ENCODE measurements around the gene CDKN2D. TPM values are rescaled to one million over a fixed set of nuclear protein-coding genes. Genes with fewer than 3 reads are reported as not detected.

CDKN2D gene
- total and polyA plus RNA-seq, 2 donors = 40.3 to 42.3 TPM

DNA sequence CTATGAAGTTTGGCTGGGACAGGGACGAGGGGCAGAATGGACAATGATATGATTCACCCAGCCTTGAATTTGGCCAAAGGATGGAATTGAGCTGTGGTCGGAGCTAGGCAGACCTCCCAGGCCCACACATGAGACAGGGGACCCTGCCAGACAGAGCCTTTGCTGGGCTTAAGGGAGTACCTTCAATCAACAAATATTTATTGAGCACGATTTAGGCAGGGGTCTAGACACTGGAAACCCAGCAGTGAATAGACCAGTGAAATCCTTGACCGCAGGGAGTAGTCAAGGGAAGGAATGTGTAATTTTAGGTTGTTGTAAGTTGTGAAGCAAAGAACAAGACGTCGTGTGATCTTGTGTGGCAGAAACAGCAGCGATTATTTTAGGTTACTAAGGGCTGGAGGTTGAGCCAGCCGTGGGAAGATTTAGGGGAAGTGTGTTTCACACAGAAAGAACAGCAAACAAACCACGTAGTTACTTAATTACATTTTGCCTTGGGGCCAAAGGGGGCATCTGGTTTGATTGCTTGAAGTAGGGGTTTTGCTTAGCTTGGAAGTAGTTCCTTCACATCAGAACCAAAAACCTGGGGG lies 35.2 kb upstream of the CDKN2D start:
- DNase-seq (ENCODE audit: low read depth in 6 of 9, low spot score in 9 of 9) = peak in 6 of 9 donors; percentile 20 to 73 (median 30)
- H3K4me1 ChIP-seq (ENCODE audit: control insufficient read depth in 2 of 2, insufficient read depth in 2 of 2, low read length in 2 of 2) = peaks cover 10 to 28% of the 10 kb centered on the region in 2 donors
- 16% methylated on average over 9 of the region's 9 CpGs for WGBS

DNA sequence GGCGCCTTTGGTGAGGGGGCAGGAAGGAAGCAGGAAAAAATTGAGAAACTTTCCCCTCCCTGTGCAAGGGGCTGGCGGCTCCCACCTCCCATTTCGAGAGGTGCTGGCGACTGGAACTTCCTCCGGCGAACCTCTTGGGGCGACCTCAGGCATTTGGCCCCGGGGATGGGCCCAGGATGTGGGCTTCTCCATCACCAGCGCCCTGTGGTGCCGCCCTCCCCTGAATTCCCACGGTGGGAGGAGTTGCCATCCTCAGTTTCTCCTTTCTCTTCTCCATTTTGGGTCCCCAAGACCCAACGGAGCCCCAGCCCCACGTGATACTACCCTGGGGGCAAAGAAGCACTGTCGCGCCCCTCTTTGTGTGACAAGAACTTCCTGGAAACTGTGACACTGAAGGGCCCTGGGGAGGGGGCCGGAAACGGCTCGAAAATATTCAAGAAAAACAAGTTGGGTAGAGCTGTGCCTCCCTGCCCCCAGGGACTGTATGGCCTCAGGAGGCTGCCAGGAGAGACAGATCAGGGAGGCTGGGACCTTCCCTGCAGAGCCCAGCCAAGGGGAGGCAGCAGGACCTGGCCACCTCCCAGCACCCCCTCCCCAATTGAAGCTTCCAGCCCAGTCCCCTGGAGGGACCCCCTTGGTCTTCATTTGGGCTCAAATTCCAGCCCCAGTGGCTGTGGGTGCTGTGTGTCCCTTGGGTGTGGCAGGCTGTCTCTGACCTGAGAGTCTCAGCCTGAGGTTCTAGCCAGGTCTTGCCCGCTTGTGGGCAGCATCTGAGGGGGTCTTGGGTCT lies 34.5 kb upstream of the CDKN2D start:
- peak overlapping the region; percentile 93 to 99 for H3K4me3 ChIP-seq (ENCODE audit: low read length in 2 of 2)
- H3K36me3 ChIP-seq (ENCODE audit: control insufficient read depth in 2 of 2, insufficient read depth in 2 of 2, low read length in 1 of 2) = no peaks in the 10 kb centered on the region
- H3K4me1 ChIP-seq (ENCODE audit: control insufficient read depth in 2 of 2, insufficient read depth in 2 of 2, low read length in 2 of 2) = peaks cover 10 to 28% of the 10 kb centered on the region in 2 donors
- no peaks in the 10 kb centered on the region for H3K27me3 ChIP-seq (ENCODE audit: control insufficient read depth in 2 of 2, insufficient read depth in 1 of 2, low read length in 1 of 2)
- H3K9me3 ChIP-seq (ENCODE audit: control insufficient read depth in 2 of 2, insufficient read depth in 1 of 2, low read length in 1 of 2) = peaks cover 0 to 4% of the 10 kb centered on the region in 2 donors
- peak overlapping the region; percentile 97 to 98 for H3K27ac ChIP-seq (ENCODE audit: low read depth in 1 of 2, low read length in 1 of 2)
- WGBS = 11% methylated on average over 19 of the region's 19 CpGs
- peak; percentile 76 to 97 (median 85) for DNase-seq (ENCODE audit: low read depth in 6 of 9, low spot score in 9 of 9)

More for the DNA sequence above, 35.2 kb upstream of the CDKN2D start:
- H3K27ac ChIP-seq (ENCODE audit: low read depth in 1 of 2, low read length in 1 of 2) = peak overlapping the region; percentile 97 to 98
- H3K36me3 ChIP-seq (ENCODE audit: control insufficient read depth in 2 of 2, insufficient read depth in 2 of 2, low read length in 1 of 2) = no peaks in the 10 kb centered on the region
- no peaks in the 10 kb centered on the region for H3K27me3 ChIP-seq (ENCODE audit: control insufficient read depth in 2 of 2, insufficient read depth in 1 of 2, low read length in 1 of 2)
- peak overlapping the region; percentile 93 to 99 for H3K4me3 ChIP-seq (ENCODE audit: low read length in 2 of 2)
- peaks cover 0 to 4% of the 10 kb centered on the region in 2 donors for H3K9me3 ChIP-seq (ENCODE audit: control insufficient read depth in 2 of 2, insufficient read depth in 1 of 2, low read length in 1 of 2)

DNA sequence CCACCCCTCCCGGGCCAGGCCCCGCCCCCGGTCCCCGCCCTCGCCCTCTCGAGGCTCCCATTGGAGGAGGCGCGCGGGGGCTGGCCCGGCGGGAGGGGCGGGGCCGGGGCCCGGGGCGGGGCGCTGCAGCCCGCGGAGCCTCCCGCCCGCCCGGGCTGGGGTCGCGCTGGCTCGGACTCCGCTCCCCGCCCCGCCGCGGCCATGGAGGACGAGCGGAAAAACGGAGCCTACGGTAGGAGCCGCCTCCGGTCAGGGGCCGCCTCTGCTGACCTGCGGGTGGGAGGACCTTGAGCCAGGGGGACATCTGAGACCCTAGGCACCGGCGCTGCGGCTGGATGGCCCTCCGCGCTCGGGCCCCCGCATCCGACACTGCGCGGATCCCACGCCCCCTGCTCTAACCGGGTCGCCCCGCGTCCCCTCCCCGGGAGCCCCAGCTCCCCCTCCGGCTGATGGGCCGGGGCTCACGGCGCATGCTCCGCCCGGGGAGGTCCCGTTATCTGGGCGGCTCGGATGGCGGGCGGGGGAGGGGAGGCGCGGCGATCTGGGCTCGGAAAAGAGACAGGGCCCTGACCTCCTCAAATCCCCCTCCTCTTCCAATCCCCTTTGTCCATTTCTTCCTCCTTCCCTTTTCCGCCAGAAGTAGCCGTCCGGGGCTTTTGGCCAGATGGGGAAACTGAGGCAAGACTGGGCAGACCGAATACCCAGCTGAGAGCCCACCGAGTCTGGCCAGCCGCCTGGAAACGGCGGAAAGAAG lies 33.7 kb upstream of the CDKN2D start:
- peaks cover 0 to 4% of the 10 kb centered on the region in 2 donors for H3K9me3 ChIP-seq (ENCODE audit: control insufficient read depth in 2 of 2, insufficient read depth in 1 of 2, low read length in 1 of 2)
- H3K27ac ChIP-seq (ENCODE audit: low read depth in 1 of 2, low read length in 1 of 2) = peak overlapping the region; percentile 97 to 98
- peak in 8 of 9 donors; percentile 19 to 92 (median 77) for DNase-seq (ENCODE audit: low read depth in 6 of 9, low spot score in 9 of 9)
- no peaks in the 10 kb centered on the region for H3K36me3 ChIP-seq (ENCODE audit: control insufficient read depth in 2 of 2, insufficient read depth in 2 of 2, low read length in 1 of 2)
- peaks cover 10 to 28% of the 10 kb centered on the region in 2 donors for H3K4me1 ChIP-seq (ENCODE audit: control insufficient read depth in 2 of 2, insufficient read depth in 2 of 2, low read length in 2 of 2)
- under 1% methylated on average over 76 of the region's 76 CpGs for WGBS
- H3K4me3 ChIP-seq (ENCODE audit: low read length in 2 of 2) = peak overlapping the region; percentile 93 to 99
- no peaks in the 10 kb centered on the region for H3K27me3 ChIP-seq (ENCODE audit: control insufficient read depth in 2 of 2, insufficient read depth in 1 of 2, low read length in 1 of 2)

DNA sequence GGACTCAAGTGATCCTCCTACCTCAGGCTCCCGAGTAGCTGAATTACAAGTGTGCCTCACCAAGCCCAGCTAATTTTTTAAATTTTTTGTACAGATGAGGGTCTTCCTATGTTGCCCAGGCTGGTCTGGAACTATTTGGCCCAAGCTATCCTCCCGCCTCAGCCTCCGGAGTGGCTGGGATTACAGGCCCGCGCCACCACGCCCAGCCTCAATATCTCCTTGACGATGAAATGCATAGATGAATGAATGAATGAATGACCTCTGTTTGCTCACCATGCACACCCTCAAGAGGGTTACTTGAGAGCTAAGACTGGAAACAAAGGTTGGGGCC lies 33.2 kb upstream of the CDKN2D start:
- H3K36me3 ChIP-seq (ENCODE audit: control insufficient read depth in 2 of 2, insufficient read depth in 2 of 2, low read length in 1 of 2) = no peaks in the 10 kb centered on the region
- no peaks in the 10 kb centered on the region for H3K27me3 ChIP-seq (ENCODE audit: control insufficient read depth in 2 of 2, insufficient read depth in 1 of 2, low read length in 1 of 2)
- H3K27ac ChIP-seq (ENCODE audit: low read depth in 1 of 2, low read length in 1 of 2) = peak overlapping the region in 1 of 2 donors; percentile 5
- WGBS = 45% methylated on average over 7 of the region's 7 CpGs
- peaks cover 10 to 28% of the 10 kb centered on the region in 2 donors for H3K4me1 ChIP-seq (ENCODE audit: control insufficient read depth in 2 of 2, insufficient read depth in 2 of 2, low read length in 2 of 2)
- peak overlapping the region in 1 of 2 donors; percentile 99 for H3K4me3 ChIP-seq (ENCODE audit: low read length in 2 of 2)
- peak in 1 of 9 donors; percentile 41 for DNase-seq (ENCODE audit: low read depth in 6 of 9, low spot score in 9 of 9)
- H3K9me3 ChIP-seq (ENCODE audit: control insufficient read depth in 2 of 2, insufficient read depth in 1 of 2, low read length in 1 of 2) = peaks cover 0 to 4% of the 10 kb centered on the region in 2 donors

DNA sequence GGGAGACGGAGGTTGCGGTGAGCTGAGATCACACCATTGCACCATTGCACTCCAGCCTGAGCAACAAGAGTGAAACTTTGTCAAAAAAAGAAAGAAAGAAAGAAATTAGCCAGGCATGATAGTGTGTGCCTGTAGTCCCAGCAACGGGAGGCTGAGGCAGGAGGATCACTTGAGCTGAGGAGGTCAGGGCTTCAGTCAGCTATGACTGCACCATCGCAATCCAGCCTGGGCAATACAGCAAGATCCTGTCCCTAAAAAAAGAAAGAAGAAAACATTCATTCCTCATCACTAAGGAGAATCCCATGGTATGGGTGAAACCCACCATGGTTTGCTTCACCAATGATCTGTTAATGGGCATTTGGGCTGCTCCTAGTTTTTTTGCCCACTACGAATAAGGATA lies 31.4 kb upstream of the CDKN2D start:
- H3K9me3 ChIP-seq (ENCODE audit: control insufficient read depth in 2 of 2, insufficient read depth in 1 of 2, low read length in 1 of 2) = peaks cover 0 to 4% of the 10 kb centered on the region in 2 donors
- over 99% methylated on average over 5 of the region's 5 CpGs for WGBS
- peaks cover 0 to 6% of the 10 kb centered on the region in 2 donors for H3K27me3 ChIP-seq (ENCODE audit: control insufficient read depth in 2 of 2, insufficient read depth in 1 of 2, low read length in 1 of 2)
- DNase-seq (ENCODE audit: low read depth in 6 of 9, low spot score in 9 of 9) = no peak
- H3K27ac ChIP-seq (ENCODE audit: low read depth in 1 of 2, low read length in 1 of 2) = no peak overlapping the region
- peaks cover 13 to 38% of the 10 kb centered on the region in 2 donors for H3K4me1 ChIP-seq (ENCODE audit: control insufficient read depth in 2 of 2, insufficient read depth in 2 of 2, low read length in 2 of 2)
- H3K36me3 ChIP-seq (ENCODE audit: control insufficient read depth in 2 of 2, insufficient read depth in 2 of 2, low read length in 1 of 2) = no peaks in the 10 kb centered on the region
- no peak overlapping the region for H3K4me3 ChIP-seq (ENCODE audit: low read length in 2 of 2)

DNA sequence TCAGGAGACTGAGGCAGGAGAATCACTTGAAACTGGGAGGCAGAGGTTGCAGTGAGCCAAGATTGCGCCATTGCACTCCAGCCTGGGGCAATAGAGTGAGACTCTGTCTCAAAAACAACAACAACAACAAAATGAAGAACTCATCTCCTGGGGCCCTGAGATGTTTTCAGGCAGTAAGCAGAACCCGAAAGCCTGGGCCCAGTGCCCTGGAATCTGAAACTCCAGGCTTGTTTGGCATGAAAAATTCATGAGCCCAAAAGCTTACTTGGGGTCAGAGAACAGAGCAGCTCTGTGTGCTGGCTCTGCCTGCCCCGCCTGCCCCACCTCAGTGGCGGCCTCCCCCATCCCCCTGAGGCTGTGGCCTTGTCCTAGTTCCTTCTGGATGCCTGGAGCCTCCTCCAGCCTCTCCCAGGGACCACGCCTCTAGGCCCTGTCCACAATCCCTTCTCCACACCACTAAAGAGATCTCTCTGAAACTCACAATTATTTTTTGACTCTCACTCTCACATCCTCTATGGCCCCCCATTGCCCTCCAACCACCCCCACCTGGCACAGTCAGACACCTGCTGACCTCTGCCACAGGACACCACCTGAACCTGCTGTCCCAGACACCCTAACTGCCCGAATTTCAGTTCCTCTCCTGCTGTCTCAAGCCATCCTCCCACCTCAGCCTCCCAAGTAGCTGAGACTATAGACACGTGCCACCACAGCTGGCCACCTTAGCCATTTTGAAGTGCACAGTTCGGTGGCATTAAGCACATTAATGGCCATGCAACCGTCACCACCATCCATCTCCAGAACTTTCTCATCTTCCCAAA lies 25.2 kb upstream of the CDKN2D start:
- 87% methylated on average over 9 of the region's 9 CpGs for WGBS
- DNase-seq (ENCODE audit: low read depth in 6 of 9, low spot score in 9 of 9) = no peak
- H3K4me3 ChIP-seq (ENCODE audit: low read length in 2 of 2) = no peak overlapping the region

DNA sequence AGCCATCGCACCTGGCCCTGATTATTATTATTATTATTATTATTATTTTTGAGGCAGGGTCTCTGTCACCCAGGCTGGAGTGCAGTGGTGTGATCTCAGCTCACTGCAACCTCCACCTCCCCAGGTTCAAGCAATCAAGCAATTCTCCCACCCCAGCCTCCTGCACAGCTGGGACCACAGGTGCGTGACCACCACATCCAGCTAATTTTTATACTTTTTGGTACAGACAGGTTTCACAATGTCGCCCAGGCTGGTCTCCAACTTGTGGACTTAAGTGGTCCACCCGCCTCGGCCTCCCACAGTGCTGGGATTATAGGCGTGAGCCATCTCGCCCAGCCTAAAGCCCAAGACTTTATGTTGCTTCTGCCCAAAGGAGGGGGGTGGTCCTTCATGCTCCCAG lies 24.4 kb upstream of the CDKN2D start:
- Histone ChIP-seq H3K9me3 (ENCODE audit: control insufficient read depth in 2 of 2, insufficient read depth in 1 of 2, low read length in 1 of 2) (no peaks in the 10 kb centered on the region), H3K27me3 (ENCODE audit: control insufficient read depth in 2 of 2, insufficient read depth in 1 of 2, low read length in 1 of 2) (peaks cover 0 to 15% of the 10 kb centered on the region in 2 donors), H3K4me3 (ENCODE audit: low read length in 2 of 2) (no peak overlapping the region), H3K27ac (ENCODE audit: low read depth in 1 of 2, low read length in 1 of 2) (no peak overlapping the region), H3K4me1 (ENCODE audit: control insufficient read depth in 2 of 2, insufficient read depth in 2 of 2, low read length in 2 of 2) (peaks cover 3 to 10% of the 10 kb centered on the region in 2 donors), H3K36me3 (ENCODE audit: control insufficient read depth in 2 of 2, insufficient read depth in 2 of 2, low read length in 1 of 2) (no peaks in the 10 kb centered on the region)
- 98% methylated on average over 7 of the region's 7 CpGs for WGBS
- DNase-seq (ENCODE audit: low read depth in 6 of 9, low spot score in 9 of 9) = no peak

More for the DNA sequence above, 25.2 kb upstream of the CDKN2D start:
- Histone ChIP-seq H3K9me3 (ENCODE audit: control insufficient read depth in 2 of 2, insufficient read depth in 1 of 2, low read length in 1 of 2) (no peaks in the 10 kb centered on the region), H3K27ac (ENCODE audit: low read depth in 1 of 2, low read length in 1 of 2) (no peak overlapping the region), H3K4me1 (ENCODE audit: control insufficient read depth in 2 of 2, insufficient read depth in 2 of 2, low read length in 2 of 2) (peaks cover 3 to 10% of the 10 kb centered on the region in 2 donors), H3K36me3 (ENCODE audit: control insufficient read depth in 2 of 2, insufficient read depth in 2 of 2, low read length in 1 of 2) (no peaks in the 10 kb centered on the region), H3K27me3 (ENCODE audit: control insufficient read depth in 2 of 2, insufficient read depth in 1 of 2, low read length in 1 of 2) (peaks cover 0 to 6% of the 10 kb centered on the region in 2 donors)

DNA sequence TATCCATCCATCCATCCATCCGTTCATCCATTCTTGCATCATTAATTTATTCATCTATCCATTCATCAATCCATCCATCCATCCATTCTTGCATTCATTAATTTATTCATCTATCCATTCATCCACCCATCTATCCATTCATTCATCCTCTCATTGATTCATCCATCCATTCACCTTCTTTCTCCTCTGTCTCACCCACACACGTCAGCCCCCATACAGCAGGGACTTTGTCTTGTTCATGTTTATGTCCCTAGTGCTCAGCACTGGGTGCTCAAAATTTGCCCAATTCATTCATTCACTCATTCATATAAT lies 19.0 kb upstream of the CDKN2D start:
- H3K4me3 ChIP-seq (ENCODE audit: low read length in 2 of 2) = no peak overlapping the region
- 97% methylated on average over 2 of the region's 2 CpGs for WGBS
- no peaks in the 10 kb centered on the region for H3K36me3 ChIP-seq (ENCODE audit: control insufficient read depth in 2 of 2, insufficient read depth in 2 of 2, low read length in 1 of 2)
- H3K27me3 ChIP-seq (ENCODE audit: control insufficient read depth in 2 of 2, insufficient read depth in 1 of 2, low read length in 1 of 2) = peaks cover 12 to 33% of the 10 kb centered on the region in 2 donors
- peaks cover 0 to 4% of the 10 kb centered on the region in 2 donors for H3K9me3 ChIP-seq (ENCODE audit: control insufficient read depth in 2 of 2, insufficient read depth in 1 of 2, low read length in 1 of 2)
- DNase-seq (ENCODE audit: low read depth in 6 of 9, low spot score in 9 of 9) = no peak
- H3K27ac ChIP-seq (ENCODE audit: low read depth in 1 of 2, low read length in 1 of 2) = no peak overlapping the region
- H3K4me1 ChIP-seq (ENCODE audit: control insufficient read depth in 2 of 2, insufficient read depth in 2 of 2, low read length in 2 of 2) = no peaks in the 10 kb centered on the region

Measured in thymus (tissue), 11 donors.